ENCODE measurements around the gene WHRN.

DNA sequence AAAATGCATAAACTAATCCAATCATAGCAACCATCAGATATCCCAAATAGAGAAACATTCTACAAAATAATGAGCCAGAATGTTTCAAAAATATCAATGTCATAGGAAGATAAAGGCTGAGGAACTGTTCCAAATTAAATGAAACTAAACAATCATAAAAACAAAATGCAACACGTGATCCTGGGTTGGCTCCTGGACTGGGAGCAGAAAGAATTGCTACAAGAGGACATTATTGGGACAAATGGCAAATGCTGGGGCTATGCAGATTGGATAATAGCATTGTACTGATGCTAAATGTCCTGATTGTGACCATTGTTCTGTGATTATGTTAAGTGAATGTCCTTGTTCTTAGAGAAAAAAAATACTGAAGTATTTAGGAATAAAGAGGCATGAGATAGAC, 63.3 kb downstream of the WHRN start:
- TF ChIP-seq, protein P1, sequence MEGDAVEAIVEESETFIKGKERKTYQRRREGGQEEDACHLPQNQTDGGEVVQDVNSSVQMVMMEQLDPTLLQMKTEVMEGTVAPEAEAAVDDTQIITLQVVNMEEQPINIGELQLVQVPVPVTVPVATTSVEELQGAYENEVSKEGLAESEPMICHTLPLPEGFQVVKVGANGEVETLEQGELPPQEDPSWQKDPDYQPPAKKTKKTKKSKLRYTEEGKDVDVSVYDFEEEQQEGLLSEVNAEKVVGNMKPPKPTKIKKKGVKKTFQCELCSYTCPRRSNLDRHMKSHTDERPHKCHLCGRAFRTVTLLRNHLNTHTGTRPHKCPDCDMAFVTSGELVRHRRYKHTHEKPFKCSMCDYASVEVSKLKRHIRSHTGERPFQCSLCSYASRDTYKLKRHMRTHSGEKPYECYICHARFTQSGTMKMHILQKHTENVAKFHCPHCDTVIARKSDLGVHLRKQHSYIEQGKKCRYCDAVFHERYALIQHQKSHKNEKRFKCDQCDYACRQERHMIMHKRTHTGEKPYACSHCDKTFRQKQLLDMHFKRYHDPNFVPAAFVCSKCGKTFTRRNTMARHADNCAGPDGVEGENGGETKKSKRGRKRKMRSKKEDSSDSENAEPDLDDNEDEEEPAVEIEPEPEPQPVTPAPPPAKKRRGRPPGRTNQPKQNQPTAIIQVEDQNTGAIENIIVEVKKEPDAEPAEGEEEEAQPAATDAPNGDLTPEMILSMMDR (conservative IDR thresholded peaks at IDR 0.05; ENCODE audit: low read length) = no peak
- TF ChIP-seq EZH2phosphoT487 (IDR thresholded peaks at IDR 0.05; ENCODE audit: borderline replicate concordance, low read depth, low read length) = no peak

Measured in OCI-LY7 (cell line).